IMR-90 (cell line): ENCODE results near the gene FRMD6. TPM values are rescaled to one million over a fixed set of nuclear protein-coding genes. Genes with fewer than 3 reads are reported as not detected.

Source experiments
- ATAC-seq: fragments of 200-7000 bp; cut with Tn5 transposase; 2 replicates; pipeline ENCODE4 v1.9.1; 2020; ENCODE audit warnings: low read depth, mild to moderate bottlenecking, moderate library complexity
- BruUV-seq: library from RNA; stranded (reverse); fragments of 400-500 nt; replicated peaks from 2 replicates; lab custom pipeline; 2021; lab: Mats Ljungman, UMichigan
- CTCF ChIA-PET: fragments of 300-600 bp; formaldehyde crosslinking; extraction: SDS; loops from one replicate; lab custom pipeline; 2021; ENCODE audit warnings: antibody characterized with exemption; lab: Yijun Ruan, JAX
- POLR2A ChIA-PET: fragments of 300-600 bp; sonication (Branson Sonifier 250); formaldehyde crosslinking; loops from one replicate; lab custom pipeline; 2022; ENCODE audit warnings: antibody characterized with exemption; ENCODE audit not compliant: unreplicated experiment; lab: Charles Lee
- DNase-seq: peaks from one replicate; pipeline ENCODE4 v3.0.0; 2013
- H2AFZ ChIP-seq: replicated peaks from 2 replicates; pipeline ENCODE3; 2013; ENCODE audit warnings: low read length, mild to moderate bottlenecking; ENCODE audit not compliant: poor library complexity
- H2AK5ac ChIP-seq: 2 replicates; pipeline ENCODE4 v1.6.1; 2013; ENCODE audit warnings: low read depth, low read length, inconsistent platforms
- H2AK9ac ChIP-seq: replicated peaks from 2 replicates; pipeline ENCODE3; 2013; ENCODE audit warnings: mild to moderate bottlenecking, low read depth, low read length, moderate library complexity; ENCODE audit not compliant: poor library complexity
- H2BK120ac ChIP-seq: 2 replicates; pipeline ENCODE4 v1.6.1; 2013; ENCODE audit warnings: low read depth, low read length, inconsistent platforms
- H2BK15ac ChIP-seq: 3 replicates; pipeline ENCODE4 v1.6.1; 2013; ENCODE audit warnings: low read depth, low read length, inconsistent platforms
- H2BK20ac ChIP-seq: 2 replicates; pipeline ENCODE4 v1.6.1; 2013; ENCODE audit warnings: low read depth, mild to moderate bottlenecking, inconsistent platforms, low read length, moderate library complexity
- H2BK5ac ChIP-seq: 2 replicates; pipeline ENCODE4 v1.6.1; 2013; ENCODE audit warnings: mild to moderate bottlenecking, low read depth, low read length, inconsistent platforms; ENCODE audit not compliant: poor library complexity, severe bottlenecking
- H3K14ac ChIP-seq: replicated peaks from 2 replicates; pipeline ENCODE4 v1.6.1; 2013; ENCODE audit warnings: low read depth, low read length, inconsistent platforms
- H3K18ac ChIP-seq: 2 replicates; pipeline ENCODE4 v1.6.1; 2013; ENCODE audit warnings: low read depth, low read length, control low read depth
- H3K23ac ChIP-seq: 2 replicates; pipeline ENCODE4 v1.6.1; 2013; ENCODE audit warnings: low read depth, low read length, inconsistent platforms
- H3K27ac ChIP-seq: 2 replicates; pipeline ENCODE4 v1.5.1; 2013; ENCODE audit warnings: mild to moderate bottlenecking, control low read depth, low read length; ENCODE audit not compliant: insufficient read depth
- H3K27me3 ChIP-seq: 2 replicates; pipeline ENCODE4 v1.6.1; 2013; ENCODE audit warnings: low read length; ENCODE audit not compliant: control insufficient read depth, insufficient read depth
- H3K36me3 ChIP-seq: 2 replicates; pipeline ENCODE4 v1.6.1; 2013; ENCODE audit warnings: low read length, mixed read lengths; ENCODE audit not compliant: control insufficient read depth, insufficient read depth
- H3K4ac ChIP-seq: 2 replicates; pipeline ENCODE4 v1.6.1; 2013; ENCODE audit warnings: low read depth, low read length, inconsistent platforms
- H3K4me1 ChIP-seq: 2 replicates; pipeline ENCODE4 v1.6.1; 2013; ENCODE audit warnings: low read length, mixed read lengths; ENCODE audit not compliant: control insufficient read depth, insufficient read depth
- H3K4me2 ChIP-seq: 2 replicates; pipeline ENCODE4 v1.6.1; 2013; ENCODE audit warnings: low read depth, mild to moderate bottlenecking, control low read depth, low read length, moderate library complexity
- H3K4me3 ChIP-seq: 2 replicates; pipeline ENCODE4 v1.5.1; 2013; ENCODE audit warnings: low read depth, mild to moderate bottlenecking, control low read depth, low read length, moderate library complexity; ENCODE audit not compliant: insufficient read depth
- H3K56ac ChIP-seq: 2 replicates; pipeline ENCODE4 v1.6.1; 2013; ENCODE audit warnings: low read length, inconsistent platforms; ENCODE audit not compliant: insufficient read depth; ENCODE audit errors: extremely low read depth
- H3K79me1 ChIP-seq, 2 experiments: 2 replicates each; pipeline ENCODE4 v1.6.1; 2013; ENCODE audit warnings: low read length in 2 of 2, inconsistent platforms in 1 of 2, low read depth in 1 of 2
- H3K9ac ChIP-seq: 2 replicates; pipeline ENCODE4 v1.6.1; 2013; ENCODE audit warnings: low read depth, low read length, control low read depth
- H3K9me1 ChIP-seq: 2 replicates; pipeline ENCODE4 v1.6.1; 2013; ENCODE audit warnings: low read length, inconsistent platforms; ENCODE audit not compliant: insufficient read depth
- H3K9me3 ChIP-seq: 2 replicates; pipeline ENCODE4 v1.6.1; 2013; ENCODE audit warnings: low read length; ENCODE audit not compliant: control insufficient read depth, insufficient read depth
- H4K20me1 ChIP-seq: 2 replicates; pipeline ENCODE4 v1.6.1; 2013; ENCODE audit warnings: low read length, inconsistent platforms; ENCODE audit not compliant: insufficient read depth
- H4K5ac ChIP-seq: 2 replicates; pipeline ENCODE4 v1.6.1; 2013; ENCODE audit warnings: mild to moderate bottlenecking, low read depth, low read length, control low read depth
- H4K8ac ChIP-seq, 2 experiments: 2 replicates each; pipeline ENCODE4 v1.6.1; 2013; ENCODE audit warnings: low read depth in 2 of 2, low read length in 2 of 2, control low read depth in 1 of 2, inconsistent platforms in 1 of 2
- H4K91ac ChIP-seq: 2 replicates; pipeline ENCODE4 v1.6.1; 2013; ENCODE audit warnings: low read depth, low read length, inconsistent platforms; ENCODE audit not compliant: insufficient read depth
- BHLHE40 ChIP-seq: fragments of 150-350 bp; IDR thresholded peaks from 2 replicates; pipeline ENCODE4 v1.6.1; 2016; ENCODE audit warnings: mild to moderate bottlenecking, low read depth, low read length
- CHD1 ChIP-seq: IDR thresholded peaks from 2 replicates; pipeline ENCODE4 v1.6.1; 2012; ENCODE audit warnings: low read depth, low read length, improper control_type of control experiment
- CTCF ChIP-seq: conservative IDR thresholded peaks from 2 replicates; pipeline ENCODE4 v1.5.1; 2012; ENCODE audit warnings: mild to moderate bottlenecking, low read depth, low read length, improper control_type of control experiment
- ELK1 ChIP-seq: fragments of 150-350 bp; IDR thresholded peaks from 2 replicates; pipeline ENCODE4 v1.6.1; 2016; ENCODE audit warnings: low read depth, mild to moderate bottlenecking, low read length, moderate library complexity, borderline replicate concordance
- FOS ChIP-seq: fragments of 150-350 bp; IDR thresholded peaks from 2 replicates; pipeline ENCODE4 v1.6.1; 2016; ENCODE audit warnings: low read depth, low read length
- MAFK ChIP-seq: IDR thresholded peaks from 2 replicates; pipeline ENCODE4 v1.6.1; 2012; ENCODE audit warnings: low read depth, low read length, improper control_type of control experiment
- MAZ ChIP-seq: IDR thresholded peaks from 2 replicates; pipeline ENCODE4 v1.6.1; 2012; ENCODE audit warnings: low read depth, mild to moderate bottlenecking, low read length, improper control_type of control experiment, moderate library complexity, borderline replicate concordance
- MXI1 ChIP-seq: IDR thresholded peaks from 2 replicates; pipeline ENCODE4 v1.6.1; 2012; ENCODE audit warnings: low read depth, mild to moderate bottlenecking, low read length, moderate library complexity, borderline replicate concordance
- POLR2A ChIP-seq: IDR thresholded peaks from 2 replicates; pipeline ENCODE4 v1.6.1; 2012; ENCODE audit warnings: mild to moderate bottlenecking, low read depth, low read length
- RAD21 ChIP-seq: IDR thresholded peaks from 2 replicates; pipeline ENCODE4 v1.6.1; 2012; ENCODE audit warnings: low read length, improper control_type of control experiment
- RCOR1 ChIP-seq: IDR thresholded peaks from 2 replicates; pipeline ENCODE4 v1.6.1; 2012; ENCODE audit warnings: mild to moderate bottlenecking, low read length, improper control_type of control experiment; ENCODE audit not compliant: insufficient replicate concordance
- RFX5 ChIP-seq: IDR thresholded peaks from 2 replicates; pipeline ENCODE4 v1.8.0; 2012; ENCODE audit warnings: low read depth, mild to moderate bottlenecking, low read length, moderate library complexity
- SMC3 ChIP-seq: fragments of 150-350 bp; IDR thresholded peaks from 2 replicates; pipeline ENCODE4 v1.6.1; 2016; ENCODE audit warnings: low read depth, mild to moderate bottlenecking, antibody characterized with exemption, low read length, moderate library complexity
- WGBS, 2 experiments: methylation state at CpG; one replicate each; pipeline versions ENCODE4 v1.1.5 to v1.1.7; 2013; ENCODE audit warnings: missing lambda C conversion rate in 2 of 2; ENCODE audit not compliant: insufficient read length in 1 of 2; ENCODE audit errors: extremely low coverage in 2 of 2; 5-methylcytosine and 5-hydroxymethylcytosine counted together
- dilution Hi-C: fragments of 300-500 bp; cut with HindIII; formaldehyde crosslinking; loops from one replicate; pipeline ENCODE4 v1.14.3; 2018; ENCODE audit warnings: low sequenced_read_pairs; ENCODE audit not compliant: unreplicated experiment
- in situ Hi-C: fragments of 300-500 bp; cut with MboI; formaldehyde crosslinking; loops from 3 replicates; pipeline ENCODE4 v1.14.3; 2019; ENCODE audit warnings: low sequenced_read_pairs, inconsistent platforms, mixed read lengths
- intact Hi-C: fragments of 100-400 bp; cut with micrococcal nuclease; formaldehyde crosslinking; loops from 2 replicates; pipeline ENCODE4 v1.10.0; 2022
- polyA plus RNA-seq, 3 experiments: library from polyadenylated mRNA; depleted of rRNA; stranded (reverse); fragments of >200 nt; gene quantifications; 2 replicates each; pipeline ENCODE4 v1.2.3, GENCODE V29; 2012; ENCODE audit warnings: low replicate concordance in 1 of 3
- total RNA-seq: library from RNA; depleted of rRNA; stranded (reverse); fragments of >200 nt; gene quantifications from 2 replicates; pipeline ENCODE4 v1.2.3, GENCODE V29; 2012

Gene FRMD6
- total and polyA plus RNA-seq, 2 of the 4 experiments (the other 2 are of a cell fraction): 243 to 682 TPM

GRCh38 chr14:51726166-51726899 is 74.6 kb downstream of the FRMD6 start:
- H4K20me1 ChIP-seq: peaks cover 30% of the 10 kb centered on the region
- CTCF ChIA-PET: interaction anchor here (0.7 kb wide), 1 partner anchor 9 kb away, joined by 3 read pairs; no protein-coding TSS in a partner anchor

More at GRCh38 chr14:51726166-51726899, 74.6 kb downstream of the FRMD6 start:
- Histone ChIP-seq H3K4ac (peak overlapping the region; percentile 1; the same call in 1 of the 2 replicates), H3K9ac (no peak overlapping the region), H2AK5ac (peak overlapping the region; percentile 10; the same call in 1 of the 2 replicates), H2BK120ac (no peak overlapping the region), H3K4me3 (no peak overlapping the region), H4K5ac (no peak overlapping the region), H2AK9ac (no peak overlapping the region), H3K4me1 (peaks cover 8% of the 10 kb centered on the region), H2BK15ac (no peak overlapping the region), H3K14ac (peak overlapping the region; percentile 26), H4K8ac (peak overlapping the region in 1 of 2 experiments; percentile 10; a peak in 1 of 4 replicates), H3K56ac (peak overlapping the region; percentile 40; the same call in 1 of the 2 replicates), H3K27me3 (no peaks in the 10 kb centered on the region), H3K9me1 (peaks cover 12% of the 10 kb centered on the region; the same call in 1 of the 2 replicates), H3K23ac (no peak overlapping the region), H3K27ac (no peak overlapping the region), H2AFZ (no peak overlapping the region), H3K18ac (no peak overlapping the region), H3K79me1 (peaks cover 22 to 44% of the 10 kb centered on the region in 2 experiments), H3K9me3 (no peaks in the 10 kb centered on the region), H3K36me3 (peaks cover 44% of the 10 kb centered on the region), H2BK20ac (no peak overlapping the region), H2BK5ac (peak overlapping the region; percentile 43), H4K91ac (no peak overlapping the region), H3K4me2 (no peak overlapping the region)
- in situ Hi-C loops (no loop called here), dilution Hi-C loops (no loop called here), intact Hi-C loops (no loop called here)
- DNase-seq: peak; percentile 55
- POLR2A ChIA-PET: no interaction called here
- no TSS peak for BruUV-seq
- TF ChIP-seq MAZ (no peak), RFX5 (no peak), SMC3 (no peak), RAD21 (no peak), CHD1 (no peak), CTCF (no peak), MXI1 (no peak), RCOR1 (no peak), POLR2A (no peak), FOS (no peak), ELK1 (no peak), MAFK (no peak), BHLHE40 (no peak)
- ATAC-seq: peak; percentile 69
- no CpG with 5 or more reads among the region's 2 CpGs for WGBS, 2 experiments
